GM10266 (cell line): Measurements from ENCODE around the gene CEACAM4.
"Not testable (repeated sequence)": the region's sequence is repeated elsewhere in the genome, so short reads cannot be mapped to it uniquely, and the experiment has no call there.

Experiments
- DNase-seq: peaks from one replicate; pipeline ENCODE4 v3.0.0; 2012; ENCODE audit errors: extremely low spot score
- CTCF ChIP-seq: IDR thresholded peaks from 2 replicates; pipeline ENCODE4 v1.5.1; 2012; ENCODE audit warnings: mild to moderate bottlenecking, low read depth; ENCODE audit not compliant: control insufficient read depth, insufficient read depth; ENCODE audit errors: missing control alignments

Gene CEACAM4

GRCh38 chr19:41626877-41627276 is at the start of gene CEACAM4:
Gene CEACAM4, minus strand, starts transcription at chr19:41627074. Its CDS starts 111 bp downstream, at chr19:41626963.
- no peak for DNase-seq
- no peak for TF ChIP-seq CTCF

DNA sequence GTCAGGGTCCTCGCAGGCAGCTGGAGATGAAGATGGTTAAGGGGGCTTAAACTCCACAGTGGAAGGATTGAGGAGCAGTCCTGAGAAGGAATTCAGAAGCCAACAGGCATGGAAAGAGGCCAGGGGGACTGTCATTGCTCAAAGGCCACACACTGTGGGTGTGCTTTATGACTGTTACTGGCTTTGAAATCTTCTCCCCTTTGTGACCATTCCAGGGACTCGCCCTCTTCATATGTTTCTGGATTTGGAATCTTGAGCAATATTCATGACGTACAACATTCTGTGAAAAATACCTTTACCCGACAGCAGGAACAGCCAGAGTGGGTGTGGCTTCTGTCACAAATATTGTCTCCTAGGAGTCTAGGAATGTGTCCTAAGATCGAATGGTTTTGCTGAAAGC is 44.6 kb upstream of the CEACAM4 start:
- no peak for TF ChIP-seq CTCF
- no peak for DNase-seq

GRCh38 chr19:41670755-41671154 is 43.9 kb upstream of the CEACAM4 start:
- DNase-seq = no peak

DNA sequence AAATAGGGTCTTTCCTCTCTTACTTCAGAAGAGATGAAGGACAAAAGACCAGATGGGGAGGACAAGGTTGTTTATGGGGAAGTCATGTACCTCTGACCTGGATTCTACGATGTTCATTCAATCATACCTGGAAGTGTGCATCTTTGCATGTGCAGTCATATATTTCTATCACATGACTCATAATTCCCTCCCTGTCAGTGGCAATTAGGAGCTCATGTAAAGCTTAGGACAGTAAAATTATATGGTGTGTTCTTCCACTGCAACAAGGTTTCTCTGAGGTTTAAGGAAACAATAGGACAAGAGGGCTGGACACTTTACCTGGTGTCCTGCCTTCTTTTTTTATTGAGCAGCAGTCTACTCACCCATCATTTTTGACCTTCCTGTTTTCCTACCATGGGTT is 41.4 kb upstream of the CEACAM4 start:
- no peak for DNase-seq
- no peak for TF ChIP-seq CTCF

More at GRCh38 chr19:41670755-41671154, 43.9 kb upstream of the CEACAM4 start:
- TF ChIP-seq CTCF = no peak

DNA sequence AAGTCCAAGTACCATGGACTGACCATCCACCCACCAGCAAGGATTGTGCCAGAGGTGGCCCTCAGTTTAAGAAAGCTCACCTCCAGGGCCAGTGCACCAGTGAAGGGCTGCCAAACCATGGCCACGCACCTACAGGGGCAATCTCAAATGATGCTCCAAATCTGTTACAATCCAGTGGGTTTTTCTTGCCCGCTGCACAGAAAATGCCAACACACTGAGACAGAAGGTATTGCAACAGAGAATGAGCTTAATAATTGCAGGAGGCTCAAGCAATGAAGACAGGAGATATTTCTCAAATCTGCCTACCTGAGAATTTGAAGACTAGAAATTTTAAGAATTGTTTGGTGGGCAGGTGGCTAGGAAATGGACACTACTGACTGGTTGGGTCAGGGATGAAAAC is 39.2 kb upstream of the CEACAM4 start:
- no peak for TF ChIP-seq CTCF
- DNase-seq = no peak

GRCh38 chr19:41657157-41657556 is 30.3 kb upstream of the CEACAM4 start:
- TF ChIP-seq CTCF = no peak
- DNase-seq = no peak

- not testable (repeated sequence) for DNase-seq
Measured at GRCh38 chr19:41656756-41657155, 29.9 kb upstream of the CEACAM4 start.

GRCh38 chr19:41652250-41652649 is 25.4 kb upstream of the CEACAM4 start:
- TF ChIP-seq CTCF = no peak
- no peak for DNase-seq
